Panc1 (cell line): ENCODE data around the gene HAGH. TPM values are rescaled to one million over a fixed set of nuclear protein-coding genes. Genes with fewer than 3 reads are reported as not detected.

Source experiments
- ATAC-seq: fragments of 200-7000 bp; cut with Tn5 transposase; 2 replicates; pipeline ENCODE4 v1.9.1; 2020; ENCODE audit warnings: mild to moderate bottlenecking, moderate library complexity
- BruUV-seq: library from RNA; stranded (reverse); fragments of 400-500 nt; replicated peaks from 2 replicates; lab custom pipeline; 2021; lab: Mats Ljungman, UMichigan
- CTCF ChIA-PET: fragments of 300-600 bp; sonication (Branson Sonifier 250); formaldehyde crosslinking; loops from one replicate; lab custom pipeline; 2022; ENCODE audit warnings: antibody characterized with exemption; lab: Charles Lee
- POLR2A ChIA-PET: fragments of 300-600 bp; sonication (Branson Sonifier 250); formaldehyde crosslinking; loops from one replicate; lab custom pipeline; 2022; ENCODE audit warnings: antibody characterized with exemption; lab: Charles Lee
- DNase-seq: peaks from one replicate; pipeline ENCODE4 v3.0.0-alpha.2; 2010; ENCODE audit warnings: low read depth, low spot score
- H3K27ac ChIP-seq: 2 replicates; pipeline ENCODE4 v1.5.1; 2011; ENCODE audit warnings: mild to moderate bottlenecking, low read length, inconsistent platforms
- H3K27me3 ChIP-seq: fragments of 200-500 bp; sonication (Bioruptor generic); 2 replicates; pipeline ENCODE4 v1.6.0; 2014; ENCODE audit warnings: low read length, inconsistent platforms; ENCODE audit not compliant: control insufficient read depth, insufficient read depth
- H3K36me3 ChIP-seq: fragments of 200-500 bp; sonication (Bioruptor generic); 2 replicates; pipeline ENCODE4 v1.5.1; 2014; ENCODE audit warnings: inconsistent platforms, mild to moderate bottlenecking, low read length, moderate library complexity; ENCODE audit not compliant: control insufficient read depth, insufficient read depth
- H3K4me1 ChIP-seq: 2 replicates; pipeline ENCODE4 v1.5.1; 2011; ENCODE audit warnings: inconsistent platforms, mild to moderate bottlenecking, low read length, moderate library complexity; ENCODE audit not compliant: control insufficient read depth, insufficient read depth
- H3K4me3 ChIP-seq, 2 experiments: 2 replicates each; pipeline ENCODE4 v1.5.1; 2011 to 2012; ENCODE audit warnings: low read depth in 2 of 2, low read length in 2 of 2, mild to moderate bottlenecking in 2 of 2, inconsistent platforms in 1 of 2, moderate library complexity in 1 of 2
- H3K9me3 ChIP-seq: fragments of 200-500 bp; sonication (Bioruptor generic); 2 replicates; pipeline ENCODE4 v1.5.1; 2014; ENCODE audit warnings: low read depth, mild to moderate bottlenecking, inconsistent platforms, low read length, moderate library complexity; ENCODE audit not compliant: control insufficient read depth, insufficient read depth
- POLR2AphosphoS5 ChIP-seq: IDR thresholded peaks from 2 replicates; pipeline ENCODE4 v1.6.1; 2012; ENCODE audit warnings: mild to moderate bottlenecking, low read depth, low read length, moderate library complexity
- SIN3A ChIP-seq: IDR thresholded peaks from 2 replicates; pipeline ENCODE4 v1.6.1; 2012; ENCODE audit warnings: low read depth, mild to moderate bottlenecking, low read length, moderate library complexity, borderline replicate concordance; ENCODE audit not compliant: insufficient read depth
- TCF7L2 ChIP-seq: IDR thresholded peaks from 2 replicates; pipeline ENCODE4 v1.6.1; 2011; ENCODE audit warnings: mild to moderate bottlenecking, low read depth, low read length, inconsistent platforms
- in situ Hi-C: cut with HindIII; loops from 2 replicates; pipeline ENCODE4 v1.10.0; 2016; ENCODE audit warnings: low sequenced_read_pairs, low pct_unique_long_range_greater_than_20kb
- intact Hi-C: fragments of 100-400 bp; cut with micrococcal nuclease; formaldehyde crosslinking; loops from one replicate; pipeline ENCODE4 v1.10.0; 2022; ENCODE audit not compliant: unreplicated experiment
- total RNA-seq: library from RNA; stranded (reverse); gene quantifications from one replicate; pipeline ENCODE4 v1.2.1, GENCODE V29; 2021; ENCODE audit not compliant: unreplicated experiment
- TF ChIP-seq, protein P1 (sequence below): fragments of 450-650 bp; IDR thresholded peaks from 2 replicates; pipeline ENCODE4 v1.5.1; 2017; ENCODE audit warnings: mild to moderate bottlenecking
- TF ChIP-seq, protein P2 (sequence below), 2 experiments: IDR thresholded peaks; 2 replicates each; pipeline ENCODE4 v1.6.1; 2011 to 2012; ENCODE audit warnings: low read depth in 2 of 2, control low read depth in 1 of 2, low read length in 1 of 2, mild to moderate bottlenecking in 1 of 2, moderate library complexity in 1 of 2; ENCODE audit not compliant: insufficient read depth in 1 of 2

Gene HAGH
- total RNA-seq, 1 experiment from 2014 or later: 58.9 TPM

DNA sequence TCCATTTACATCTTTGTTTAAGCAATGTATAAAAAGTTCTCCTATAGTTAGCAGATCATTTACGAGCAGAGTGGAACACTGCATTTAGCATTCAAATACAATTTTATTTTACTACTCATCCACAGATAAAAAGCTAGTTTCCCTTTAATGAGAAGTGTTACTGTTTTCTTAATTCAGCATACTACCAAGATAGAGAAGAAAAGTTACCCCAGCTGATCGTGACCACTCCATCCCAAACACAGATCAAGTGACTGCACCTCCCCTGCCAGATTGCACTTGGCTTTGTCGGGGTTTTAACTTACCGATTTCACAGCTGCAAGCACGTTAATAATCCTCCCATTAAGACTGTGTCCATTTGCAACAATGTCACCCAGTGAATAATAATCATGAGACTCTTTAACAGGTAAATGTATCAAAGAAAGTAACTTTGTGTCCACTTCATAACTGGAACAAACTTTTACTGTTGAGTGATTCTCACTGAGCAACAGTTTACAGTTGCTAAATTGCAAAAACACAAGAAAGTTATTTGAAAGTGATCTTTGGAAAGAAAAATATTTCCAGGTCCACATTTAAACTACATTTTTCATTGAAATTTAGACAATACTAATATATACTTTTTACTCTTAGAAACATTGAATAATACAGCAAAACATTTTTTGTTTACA, 30.9 kb upstream of the HAGH start:
- intact Hi-C loops (no loop called here), in situ Hi-C loops (no loop called here)
- TF ChIP-seq POLR2AphosphoS5: no peak
- TF ChIP-seq, protein P1, sequence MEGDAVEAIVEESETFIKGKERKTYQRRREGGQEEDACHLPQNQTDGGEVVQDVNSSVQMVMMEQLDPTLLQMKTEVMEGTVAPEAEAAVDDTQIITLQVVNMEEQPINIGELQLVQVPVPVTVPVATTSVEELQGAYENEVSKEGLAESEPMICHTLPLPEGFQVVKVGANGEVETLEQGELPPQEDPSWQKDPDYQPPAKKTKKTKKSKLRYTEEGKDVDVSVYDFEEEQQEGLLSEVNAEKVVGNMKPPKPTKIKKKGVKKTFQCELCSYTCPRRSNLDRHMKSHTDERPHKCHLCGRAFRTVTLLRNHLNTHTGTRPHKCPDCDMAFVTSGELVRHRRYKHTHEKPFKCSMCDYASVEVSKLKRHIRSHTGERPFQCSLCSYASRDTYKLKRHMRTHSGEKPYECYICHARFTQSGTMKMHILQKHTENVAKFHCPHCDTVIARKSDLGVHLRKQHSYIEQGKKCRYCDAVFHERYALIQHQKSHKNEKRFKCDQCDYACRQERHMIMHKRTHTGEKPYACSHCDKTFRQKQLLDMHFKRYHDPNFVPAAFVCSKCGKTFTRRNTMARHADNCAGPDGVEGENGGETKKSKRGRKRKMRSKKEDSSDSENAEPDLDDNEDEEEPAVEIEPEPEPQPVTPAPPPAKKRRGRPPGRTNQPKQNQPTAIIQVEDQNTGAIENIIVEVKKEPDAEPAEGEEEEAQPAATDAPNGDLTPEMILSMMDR: no peak
- no peak for TF ChIP-seq TCF7L2
- TF ChIP-seq SIN3A: no peak
- TF ChIP-seq, protein P2, sequence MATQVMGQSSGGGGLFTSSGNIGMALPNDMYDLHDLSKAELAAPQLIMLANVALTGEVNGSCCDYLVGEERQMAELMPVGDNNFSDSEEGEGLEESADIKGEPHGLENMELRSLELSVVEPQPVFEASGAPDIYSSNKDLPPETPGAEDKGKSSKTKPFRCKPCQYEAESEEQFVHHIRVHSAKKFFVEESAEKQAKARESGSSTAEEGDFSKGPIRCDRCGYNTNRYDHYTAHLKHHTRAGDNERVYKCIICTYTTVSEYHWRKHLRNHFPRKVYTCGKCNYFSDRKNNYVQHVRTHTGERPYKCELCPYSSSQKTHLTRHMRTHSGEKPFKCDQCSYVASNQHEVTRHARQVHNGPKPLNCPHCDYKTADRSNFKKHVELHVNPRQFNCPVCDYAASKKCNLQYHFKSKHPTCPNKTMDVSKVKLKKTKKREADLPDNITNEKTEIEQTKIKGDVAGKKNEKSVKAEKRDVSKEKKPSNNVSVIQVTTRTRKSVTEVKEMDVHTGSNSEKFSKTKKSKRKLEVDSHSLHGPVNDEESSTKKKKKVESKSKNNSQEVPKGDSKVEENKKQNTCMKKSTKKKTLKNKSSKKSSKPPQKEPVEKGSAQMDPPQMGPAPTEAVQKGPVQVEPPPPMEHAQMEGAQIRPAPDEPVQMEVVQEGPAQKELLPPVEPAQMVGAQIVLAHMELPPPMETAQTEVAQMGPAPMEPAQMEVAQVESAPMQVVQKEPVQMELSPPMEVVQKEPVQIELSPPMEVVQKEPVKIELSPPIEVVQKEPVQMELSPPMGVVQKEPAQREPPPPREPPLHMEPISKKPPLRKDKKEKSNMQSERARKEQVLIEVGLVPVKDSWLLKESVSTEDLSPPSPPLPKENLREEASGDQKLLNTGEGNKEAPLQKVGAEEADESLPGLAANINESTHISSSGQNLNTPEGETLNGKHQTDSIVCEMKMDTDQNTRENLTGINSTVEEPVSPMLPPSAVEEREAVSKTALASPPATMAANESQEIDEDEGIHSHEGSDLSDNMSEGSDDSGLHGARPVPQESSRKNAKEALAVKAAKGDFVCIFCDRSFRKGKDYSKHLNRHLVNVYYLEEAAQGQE (IDR thresholded peaks at IDR 0.05; ENCODE audit: insufficient read depth in 1 of 2, low read depth in 2 of 2, low read length in 1 of 2): no peak
- CTCF ChIA-PET: interaction anchor here (0.9 kb wide), 1 partner anchor 74 kb away, joined by 3 read pairs; no protein-coding TSS in a partner anchor
- ATAC-seq (no peak), DNase-seq (no peak)
- Histone ChIP-seq H3K36me3 (no peaks in the 10 kb centered on the region), H3K27ac (no peak overlapping the region), H3K9me3 (no peaks in the 10 kb centered on the region), H3K4me1 (no peaks in the 10 kb centered on the region), H3K27me3 (no peaks in the 10 kb centered on the region; the same call in 1 of the 2 replicates), H3K4me3 (no peak overlapping the region)
- no TSS peak for BruUV-seq
- POLR2A ChIA-PET: interaction anchor here (0.5 kb wide), 1 partner anchor 107 kb away, joined by 12 read pairs; the partner anchor contains the start of gene RPS2

DNA sequence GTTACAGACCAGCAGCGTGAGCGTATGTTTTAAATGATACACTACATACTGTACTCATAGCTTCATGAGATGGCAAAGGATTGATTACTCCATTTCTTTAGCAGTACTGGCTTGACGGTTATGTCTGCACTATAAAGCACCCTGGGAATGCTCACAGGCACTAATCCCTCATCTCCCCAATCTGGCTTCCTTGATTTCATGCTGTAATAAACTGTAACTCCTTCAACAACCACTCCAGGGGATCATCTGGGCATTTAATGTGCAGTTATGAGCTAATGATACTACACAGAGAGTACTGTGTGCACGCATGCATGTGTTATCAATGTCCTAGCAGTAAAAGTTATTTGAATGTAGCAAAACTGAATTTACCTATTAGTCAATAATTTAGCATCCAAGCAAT, 25.2 kb upstream of the HAGH start:
- DNase-seq (no peak), ATAC-seq (no peak)
- ChIA-PET CTCF (no interaction called here), POLR2A (no interaction called here)
- Histone ChIP-seq H3K27ac (no peak overlapping the region), H3K4me1 (no peaks in the 10 kb centered on the region), H3K27me3 (0 out of 2 replicates have a peak, but pooled peaks cover 2% of the 10 kb centered on the region), H3K36me3 (no peaks in the 10 kb centered on the region), H3K4me3 (no peak overlapping the region), H3K9me3 (no peaks in the 10 kb centered on the region)
- in situ Hi-C loops (no loop called here), intact Hi-C loops (no loop called here)
- no TSS peak for BruUV-seq
- TF ChIP-seq SIN3A (no peak), POLR2AphosphoS5 (no peak), TCF7L2 (no peak)
- TF ChIP-seq, protein P1: no peak
- TF ChIP-seq, protein P2 (IDR thresholded peaks at IDR 0.05; ENCODE audit: insufficient read depth in 1 of 2, low read depth in 2 of 2, low read length in 1 of 2): no peak
